Measurements from ENCODE around the gene PAPPA2. TPM values are rescaled to one million over a fixed set of nuclear protein-coding genes. Genes with fewer than 3 reads are reported as not detected.

PAPPA2 gene
- total and polyA plus RNA-seq, 9 of the 15 experiments (the other 6 are each of a cell fraction or from before 2014, with no cell fraction given), result 0.01 to 0.15 (median 0.05) TPM; not detected in 2

- TF ChIP-seq ZNF395 (CRISPR knock-in tag; IDR thresholded peaks at IDR 0.05), result no peak
- peak; percentile 95 for TF ChIP-seq PKNOX1 (IDR thresholded peaks at IDR 0.05)
- no peak for TF ChIP-seq HCFC1 (IDR thresholded peaks at IDR 0.05; ENCODE audit: low read depth, low read length)
- no peak for TF ChIP-seq SMAD3 (CRISPR knock-in tag; conservative IDR thresholded peaks at IDR 0.05)
- TF ChIP-seq CTBP1 (IDR thresholded peaks at IDR 0.05; ENCODE audit: borderline replicate concordance), result peak; percentile 14; the same call in 1 of the 2 replicates
- TF ChIP-seq ATF3 (IDR thresholded peaks at IDR 0.05), result peak; percentile 40
- TF ChIP-seq ATF3 (CRISPR knock-in tag; conservative IDR thresholded peaks at IDR 0.05), result no peak
- no peak for TF ChIP-seq HOXB6 (CRISPR knock-in tag; IDR thresholded peaks at IDR 0.05; ENCODE audit: borderline replicate concordance)
- no peak for TF ChIP-seq RBM17 (IDR thresholded peaks at IDR 0.05; ENCODE audit: borderline replicate concordance, low read depth, low read length)
- TF ChIP-seq HMGN3 (IDR thresholded peaks at IDR 0.05; ENCODE audit: borderline replicate concordance, extremely low read depth, insufficient read length, low read depth, low read length), result no peak
- 0 out of 2 replicates have a peak, but pooled peaks have one; percentile 12 for TF ChIP-seq TFE3 (CRISPR knock-in tag; IDR thresholded peaks at IDR 0.05)
- no peak for TF ChIP-seq ATF1 (CRISPR knock-in tag; IDR thresholded peaks at IDR 0.05)
- TF ChIP-seq ATF1 (tag; IDR thresholded peaks at IDR 0.05), result no peak
- peak; percentile 65 for TF ChIP-seq DPF2 (IDR thresholded peaks at IDR 0.05)
- peak; percentile 99 for TF ChIP-seq MEIS2 (IDR thresholded peaks at IDR 0.05; ENCODE audit: partially characterized antibody)
- TF ChIP-seq HMBOX1 (IDR thresholded peaks at IDR 0.05), result peak; percentile 88
- peak in 1 of 2 experiments; percentile 90; a peak in 2 of 4 replicates for TF ChIP-seq RCOR1 (IDR thresholded peaks at IDR 0.05; ENCODE audit: borderline replicate concordance in 1 of 2, low read depth in 2 of 2, low read length in 2 of 2)
- TF ChIP-seq GATA2 (CRISPR knock-in tag; IDR thresholded peaks at IDR 0.05), result no peak
- no peak for TF ChIP-seq PRMT5 (CRISPR knock-in tag; IDR thresholded peaks at IDR 0.05)
- no peak for TF ChIP-seq ZNF512 (tag; IDR thresholded peaks at IDR 0.05)
- no peak for TF ChIP-seq CREB1 (IDR thresholded peaks at IDR 0.05)
- TF ChIP-seq CREB1 (CRISPR knock-in tag; IDR thresholded peaks at IDR 0.05), result no peak
- no peak for TF ChIP-seq HNRNPL (IDR thresholded peaks at IDR 0.05; ENCODE audit: low read depth, low read length)
These were observed 395.5 kb downstream of the PAPPA2 start (continued) for GRCh38 chr1:176858433-176858916.
